Measurements from ENCODE around the gene LDAH.

LDAH gene

DNA sequence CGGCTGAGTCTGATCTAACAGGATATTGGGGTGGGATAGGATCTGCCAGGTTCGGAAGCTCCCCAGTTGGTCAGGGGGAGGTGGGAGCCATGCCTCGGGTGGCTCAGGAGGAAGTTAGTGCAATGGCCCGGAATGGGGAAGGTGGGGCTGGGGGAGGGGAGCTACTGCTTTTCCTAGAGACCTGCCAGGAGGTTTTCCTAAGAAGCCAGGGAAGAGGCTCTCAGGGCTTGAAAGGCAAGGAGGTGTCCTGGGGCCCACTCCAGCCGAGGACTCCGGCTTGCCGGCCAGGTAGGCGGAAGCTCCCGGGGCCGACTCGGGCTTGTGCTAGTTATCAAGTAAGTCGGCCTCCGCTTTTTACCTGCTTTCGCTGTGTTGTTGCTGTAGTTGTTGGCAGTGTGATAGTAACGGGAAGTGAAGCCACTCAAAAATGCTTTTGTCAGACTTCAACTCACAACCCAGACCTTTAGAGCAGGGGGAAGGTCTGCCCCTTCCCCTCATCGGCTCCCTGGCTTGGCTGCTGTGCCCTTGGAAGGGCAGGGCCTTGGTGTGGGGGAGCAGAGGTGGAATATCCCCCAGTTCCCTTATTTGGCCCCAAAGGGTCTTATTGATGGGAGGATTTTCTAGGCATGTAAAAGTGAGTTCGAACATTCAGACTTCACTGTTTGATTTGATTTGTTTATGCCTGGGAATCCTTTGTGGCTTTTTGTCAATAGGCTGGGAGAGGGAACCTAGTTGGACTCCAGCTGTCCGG is 150.5 kb downstream of the LDAH start:
- TF ChIP-seq, protein P1, sequence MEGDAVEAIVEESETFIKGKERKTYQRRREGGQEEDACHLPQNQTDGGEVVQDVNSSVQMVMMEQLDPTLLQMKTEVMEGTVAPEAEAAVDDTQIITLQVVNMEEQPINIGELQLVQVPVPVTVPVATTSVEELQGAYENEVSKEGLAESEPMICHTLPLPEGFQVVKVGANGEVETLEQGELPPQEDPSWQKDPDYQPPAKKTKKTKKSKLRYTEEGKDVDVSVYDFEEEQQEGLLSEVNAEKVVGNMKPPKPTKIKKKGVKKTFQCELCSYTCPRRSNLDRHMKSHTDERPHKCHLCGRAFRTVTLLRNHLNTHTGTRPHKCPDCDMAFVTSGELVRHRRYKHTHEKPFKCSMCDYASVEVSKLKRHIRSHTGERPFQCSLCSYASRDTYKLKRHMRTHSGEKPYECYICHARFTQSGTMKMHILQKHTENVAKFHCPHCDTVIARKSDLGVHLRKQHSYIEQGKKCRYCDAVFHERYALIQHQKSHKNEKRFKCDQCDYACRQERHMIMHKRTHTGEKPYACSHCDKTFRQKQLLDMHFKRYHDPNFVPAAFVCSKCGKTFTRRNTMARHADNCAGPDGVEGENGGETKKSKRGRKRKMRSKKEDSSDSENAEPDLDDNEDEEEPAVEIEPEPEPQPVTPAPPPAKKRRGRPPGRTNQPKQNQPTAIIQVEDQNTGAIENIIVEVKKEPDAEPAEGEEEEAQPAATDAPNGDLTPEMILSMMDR (conservative IDR thresholded peaks at IDR 0.05; ENCODE audit: low read length): no peak
- no peak overlapping the region for H3K4me3 ChIP-seq (ENCODE audit: low read length)
- no peak for DNase-seq (ENCODE audit: low read depth)

DNA sequence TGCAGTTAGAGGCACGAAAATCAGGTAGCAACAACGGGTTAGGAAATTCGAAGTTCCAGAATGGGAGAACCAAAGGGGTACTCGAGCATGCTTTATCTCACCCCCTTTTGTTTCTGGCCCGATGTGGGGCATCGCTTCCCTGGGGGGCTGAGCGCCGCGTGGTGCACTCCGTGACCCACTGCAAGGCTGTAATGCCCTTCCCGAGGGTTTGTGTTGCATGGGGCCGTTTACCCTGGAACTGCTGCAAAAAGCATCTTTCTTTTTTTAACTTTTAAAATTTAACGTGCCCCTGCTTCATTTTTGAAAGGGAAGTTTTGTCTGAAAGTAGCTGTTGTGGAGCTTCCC is 151.2 kb downstream of the LDAH start:
- TF ChIP-seq, protein P1 (conservative IDR thresholded peaks at IDR 0.05; ENCODE audit: low read length): no peak
- no peak for DNase-seq (ENCODE audit: low read depth)
- H3K4me3 ChIP-seq (ENCODE audit: low read length): no peak overlapping the region

DNA sequence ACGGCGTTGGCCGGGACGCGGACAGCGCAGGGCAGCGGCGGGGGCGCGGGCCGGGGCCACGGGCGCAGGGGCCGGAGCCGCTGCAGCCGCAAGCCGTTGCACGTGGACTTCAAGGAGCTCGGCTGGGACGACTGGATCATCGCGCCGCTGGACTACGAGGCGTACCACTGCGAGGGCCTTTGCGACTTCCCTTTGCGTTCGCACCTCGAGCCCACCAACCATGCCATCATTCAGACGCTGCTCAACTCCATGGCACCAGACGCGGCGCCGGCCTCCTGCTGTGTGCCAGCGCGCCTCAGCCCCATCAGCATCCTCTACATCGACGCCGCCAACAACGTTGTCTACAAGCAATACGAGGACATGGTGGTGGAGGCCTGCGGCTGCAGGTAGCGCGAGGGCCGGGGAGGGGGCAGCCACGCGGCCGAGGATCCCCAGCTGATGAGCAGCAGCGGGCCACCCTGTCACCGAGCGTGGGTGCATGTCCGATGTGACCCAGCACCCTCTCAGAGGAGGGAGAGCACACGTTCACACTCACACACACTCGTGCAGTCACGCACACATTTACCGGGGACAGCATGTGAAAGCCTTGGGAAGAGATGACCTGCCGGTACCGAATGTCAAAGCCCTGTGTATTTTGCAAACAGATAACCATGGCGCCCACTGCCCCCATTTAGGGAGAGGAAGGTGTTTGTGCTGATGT is 151.7 kb downstream of the LDAH start:
- TF ChIP-seq, protein P1 (conservative IDR thresholded peaks at IDR 0.05; ENCODE audit: low read length): no peak
- DNase-seq (ENCODE audit: low read depth): no peak
- no peak overlapping the region for H3K4me3 ChIP-seq (ENCODE audit: low read length)

DNA sequence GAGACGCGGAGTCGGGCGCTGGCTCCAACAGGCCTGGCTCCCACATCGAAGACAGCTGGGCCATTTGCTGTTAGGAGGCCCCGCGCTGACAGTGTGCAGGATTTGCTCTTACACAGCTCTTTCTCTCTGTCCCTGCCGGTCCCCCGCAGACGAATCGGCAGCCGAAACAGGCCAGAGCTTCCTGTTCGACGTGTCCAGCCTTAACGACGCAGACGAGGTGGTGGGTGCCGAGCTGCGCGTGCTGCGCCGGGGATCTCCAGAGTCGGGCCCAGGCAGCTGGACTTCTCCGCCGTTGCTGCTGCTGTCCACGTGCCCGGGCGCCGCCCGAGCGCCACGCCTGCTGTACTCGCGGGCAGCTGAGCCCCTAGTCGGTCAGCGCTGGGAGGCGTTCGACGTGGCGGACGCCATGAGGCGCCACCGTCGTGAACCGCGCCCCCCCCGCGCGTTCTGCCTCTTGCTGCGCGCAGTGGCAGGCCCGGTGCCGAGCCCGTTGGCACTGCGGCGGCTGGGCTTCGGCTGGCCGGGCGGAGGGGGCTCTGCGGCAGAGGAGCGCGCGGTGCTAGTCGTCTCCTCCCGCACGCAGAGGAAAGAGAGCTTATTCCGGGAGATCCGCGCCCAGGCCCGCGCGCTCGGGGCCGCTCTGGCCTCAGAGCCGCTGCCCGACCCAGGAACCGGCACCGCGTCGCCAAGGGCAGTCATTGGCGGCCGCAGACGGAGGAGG is 152.4 kb downstream of the LDAH start:
- H3K4me3 ChIP-seq (ENCODE audit: low read length): no peak overlapping the region
- TF ChIP-seq, protein P1 (conservative IDR thresholded peaks at IDR 0.05; ENCODE audit: low read length): no peak
- no peak for DNase-seq (ENCODE audit: low read depth)

DNA sequence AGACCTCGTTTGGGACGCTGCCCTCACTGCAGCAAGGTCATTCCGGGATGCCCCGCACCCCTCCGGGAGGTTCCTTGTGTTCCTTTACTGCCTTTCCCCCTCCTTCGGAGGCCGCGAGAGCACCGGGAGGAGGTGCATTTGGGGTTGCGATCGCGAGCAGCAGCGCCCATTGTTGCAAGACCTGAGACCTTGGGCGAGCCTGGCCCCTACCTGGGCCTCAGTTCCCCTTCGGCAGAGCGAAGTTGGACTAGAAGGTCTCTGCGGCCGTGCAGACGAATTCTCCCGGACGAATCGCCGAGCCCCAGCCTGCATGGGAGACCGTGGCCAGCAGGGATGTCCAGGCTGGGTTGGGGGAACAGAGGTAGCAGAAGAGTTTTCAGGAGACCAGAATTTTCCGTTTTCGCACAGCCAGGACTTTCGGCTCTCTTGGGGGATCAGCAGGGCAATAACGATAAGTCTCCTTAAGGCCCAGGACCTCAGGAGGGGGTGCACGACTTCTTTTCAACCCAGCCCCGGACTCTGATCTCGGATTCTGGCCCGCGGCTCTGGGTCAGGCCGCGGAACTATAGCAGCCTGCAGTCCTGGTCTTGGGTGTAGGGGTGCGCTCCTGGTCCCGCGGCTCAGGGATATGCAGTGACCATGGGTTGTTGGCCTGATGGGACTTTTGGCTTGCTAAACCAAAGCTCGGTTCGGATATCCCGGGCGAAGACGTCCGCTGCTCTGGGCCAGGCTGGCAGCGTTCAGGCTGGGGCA is 153.2 kb downstream of the LDAH start:
- no peak for DNase-seq (ENCODE audit: low read depth)
- no peak overlapping the region for H3K4me3 ChIP-seq (ENCODE audit: low read length)
- TF ChIP-seq, protein P1 (conservative IDR thresholded peaks at IDR 0.05; ENCODE audit: low read length): no peak

DNA sequence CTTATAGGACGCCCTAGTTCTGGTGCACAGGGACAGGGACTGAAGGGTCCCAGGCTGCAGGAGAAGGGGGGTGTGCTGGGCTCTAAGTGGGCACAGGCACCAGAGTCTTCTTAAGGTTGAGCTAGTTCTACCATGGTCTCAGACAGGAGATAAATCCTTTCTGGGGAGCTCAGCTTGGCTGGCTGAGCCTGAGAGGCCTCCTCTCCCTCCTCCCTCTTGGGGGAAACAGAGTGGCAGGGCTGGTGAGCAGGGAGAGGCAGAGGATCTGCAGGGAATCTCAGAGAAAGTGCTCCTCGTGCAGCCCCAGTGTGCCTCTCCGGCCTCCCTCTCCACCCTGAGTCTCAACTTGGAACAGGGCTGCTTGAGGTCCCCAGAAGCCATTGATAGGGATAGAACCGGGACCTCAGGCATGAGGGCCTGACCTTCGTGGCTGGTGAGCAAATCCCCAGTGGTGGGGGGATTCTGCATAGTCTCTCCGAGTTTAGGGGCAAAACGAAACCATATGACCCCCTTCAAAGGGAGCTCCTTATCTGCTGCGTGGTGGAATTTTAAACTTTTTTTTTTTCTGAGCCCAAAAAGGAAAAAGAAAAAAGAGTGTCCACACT is 153.9 kb downstream of the LDAH start:
- no peak for DNase-seq (ENCODE audit: low read depth)
- H3K4me3 ChIP-seq (ENCODE audit: low read length): no peak overlapping the region
- TF ChIP-seq, protein P1 (conservative IDR thresholded peaks at IDR 0.05; ENCODE audit: low read length): no peak

Measured in AG10803 (cell line).